ENCODE measurements around the gene SRBD1.

SRBD1 gene

GRCh38 chr2:45391866-45392265 lies 219.2 kb downstream of the SRBD1 start:
- no peak for DNase-seq (ENCODE audit: extremely low read depth, insufficient read length)
- no peaks in the 10 kb centered on the region for H3K27me3 ChIP-seq (replicated peaks; ENCODE audit: control insufficient read depth, insufficient read depth, low read length)
- H3K4me3 ChIP-seq (replicated peaks; ENCODE audit: low read depth, low read length): no peak overlapping the region
- no peaks in the 10 kb centered on the region; the same call in 1 of the 2 replicates for H3K36me3 ChIP-seq (ENCODE audit: control insufficient read depth, insufficient read depth, low read length)
- no peak for TF ChIP-seq CTCF (IDR thresholded peaks at IDR 0.05; ENCODE audit: insufficient read depth, low read length, poor library complexity, severe bottlenecking)

- DNase-seq (ENCODE audit: extremely low read depth, insufficient read length): no peak
- Histone ChIP-seq H3K36me3 (ENCODE audit: control insufficient read depth, insufficient read depth, low read length) (no peaks in the 10 kb centered on the region; the same call in 1 of the 2 replicates), H3K27me3 (replicated peaks; ENCODE audit: control insufficient read depth, insufficient read depth, low read length) (no peaks in the 10 kb centered on the region), H3K4me3 (replicated peaks; ENCODE audit: low read depth, low read length) (no peak overlapping the region)
- TF ChIP-seq CTCF (IDR thresholded peaks at IDR 0.05; ENCODE audit: insufficient read depth, low read length, poor library complexity, severe bottlenecking): no peak
Observed at GRCh38 chr2:45390861-45391260, 220.2 kb downstream of the SRBD1 start.

GRCh38 chr2:45390441-45390840 lies 220.6 kb downstream of the SRBD1 start:
- no peak overlapping the region for H3K4me3 ChIP-seq (replicated peaks; ENCODE audit: low read depth, low read length)
- no peak for DNase-seq (ENCODE audit: extremely low read depth, insufficient read length)
- no peaks in the 10 kb centered on the region for H3K27me3 ChIP-seq (replicated peaks; ENCODE audit: control insufficient read depth, insufficient read depth, low read length)
- TF ChIP-seq CTCF (IDR thresholded peaks at IDR 0.05; ENCODE audit: insufficient read depth, low read length, poor library complexity, severe bottlenecking): no peak
- H3K36me3 ChIP-seq (ENCODE audit: control insufficient read depth, insufficient read depth, low read length): no peaks in the 10 kb centered on the region; the same call in 1 of the 2 replicates

GRCh38 chr2:45388541-45389100 lies 222.4 kb downstream of the SRBD1 start:
- DNase-seq (ENCODE audit: extremely low read depth, insufficient read length): no peak
- Histone ChIP-seq H3K4me3 (replicated peaks; ENCODE audit: low read depth, low read length) (no peak overlapping the region), H3K36me3 (ENCODE audit: control insufficient read depth, insufficient read depth, low read length) (no peaks in the 10 kb centered on the region), H3K27me3 (replicated peaks; ENCODE audit: control insufficient read depth, insufficient read depth, low read length) (no peaks in the 10 kb centered on the region)
- no peak for TF ChIP-seq CTCF (IDR thresholded peaks at IDR 0.05; ENCODE audit: insufficient read depth, low read length, poor library complexity, severe bottlenecking)

GRCh38 chr2:45382744-45383143 lies 228.3 kb downstream of the SRBD1 start:
- Histone ChIP-seq H3K4me3 (replicated peaks; ENCODE audit: low read depth, low read length) (no peak overlapping the region), H3K36me3 (ENCODE audit: control insufficient read depth, insufficient read depth, low read length) (no peaks in the 10 kb centered on the region), H3K27me3 (replicated peaks; ENCODE audit: control insufficient read depth, insufficient read depth, low read length) (no peaks in the 10 kb centered on the region; the same call in 1 of the 2 replicates)
- no peak for DNase-seq (ENCODE audit: extremely low read depth, insufficient read length)
- no peak for TF ChIP-seq CTCF (IDR thresholded peaks at IDR 0.05; ENCODE audit: insufficient read depth, low read length, poor library complexity, severe bottlenecking)
